HEK293T (cell line): ENCODE results near the gene ASGR1.

ENCODE experiments used
- ARNT ChIP-seq: fragments of 450-650 bp; IDR thresholded peaks from 2 replicates; pipeline ENCODE4 v1.6.1; 2017; ENCODE audit warnings: mild to moderate bottlenecking
- BHLHE40 ChIP-seq: fragments of 450-650 bp; IDR thresholded peaks from 2 replicates; pipeline ENCODE4 v1.6.1; 2016; ENCODE audit warnings: mild to moderate bottlenecking, moderate library complexity, borderline replicate concordance
- ELF4 ChIP-seq: fragments of 450-650 bp; IDR thresholded peaks from 2 replicates; pipeline ENCODE4 v1.6.1; 2017; ENCODE audit warnings: antibody characterized with exemption
- FOXA1 ChIP-seq: fragments of 450-650 bp; IDR thresholded peaks from 2 replicates; pipeline ENCODE4 v1.6.1; 2016; ENCODE audit warnings: mild to moderate bottlenecking
- FOXK2 ChIP-seq: fragments of 450-650 bp; IDR thresholded peaks from 2 replicates; pipeline ENCODE4 v1.6.1; 2016; ENCODE audit warnings: mild to moderate bottlenecking
- FOXM1 ChIP-seq: fragments of 450-650 bp; IDR thresholded peaks from 2 replicates; pipeline ENCODE4 v1.6.1; 2017; ENCODE audit warnings: mild to moderate bottlenecking, borderline replicate concordance
- HDGF ChIP-seq: fragments of 450-650 bp; IDR thresholded peaks from 2 replicates; pipeline ENCODE4 v1.6.1; 2017; ENCODE audit warnings: antibody characterized with exemption, borderline replicate concordance
- L3MBTL2 ChIP-seq: fragments of 450-650 bp; conservative IDR thresholded peaks from 2 replicates; pipeline ENCODE4 v1.6.1; 2016; ENCODE audit warnings: mild to moderate bottlenecking
- NFRKB ChIP-seq: fragments of 450-650 bp; IDR thresholded peaks from 2 replicates; pipeline ENCODE4 v1.6.1; 2016; ENCODE audit warnings: mild to moderate bottlenecking, moderate library complexity
- PKNOX1 ChIP-seq: fragments of 450-650 bp; IDR thresholded peaks from 2 replicates; pipeline ENCODE4 v1.6.1; 2016
- SP1 ChIP-seq: fragments of 450-650 bp; IDR thresholded peaks from 2 replicates; pipeline ENCODE4 v1.6.1; 2017
- SUZ12 ChIP-seq: fragments of 450-650 bp; IDR thresholded peaks from 2 replicates; pipeline ENCODE4 v1.6.1; 2016; ENCODE audit warnings: mild to moderate bottlenecking
- TARDBP ChIP-seq: fragments of 450-650 bp; IDR thresholded peaks from 2 replicates; pipeline ENCODE4 v1.6.1; 2016
- ZNF384 ChIP-seq: fragments of 450-650 bp; IDR thresholded peaks from 2 replicates; pipeline ENCODE4 v1.6.1; 2016

- no peak for TF ChIP-seq SUZ12
- no peak for TF ChIP-seq TARDBP
- TF ChIP-seq FOXM1: no peak
- no peak for TF ChIP-seq FOXK2
- TF ChIP-seq FOXA1: no peak
- no peak for TF ChIP-seq HDGF
- TF ChIP-seq ELF4: no peak
- TF ChIP-seq L3MBTL2: no peak
- TF ChIP-seq SP1: no peak
- no peak for TF ChIP-seq PKNOX1
- no peak for TF ChIP-seq NFRKB
- TF ChIP-seq ARNT: no peak
- TF ChIP-seq ZNF384: no peak
- TF ChIP-seq BHLHE40: no peak
These were observed 55.3 kb downstream of the ASGR1 start for GRCh38 chr17:7123844-7124243.
